A673 (cell line): ENCODE measurements around the gene NELFE.

Experiments
- EZH2 ChIP-seq: fragments of 200-600 bp; sonication (generic); IDR thresholded peaks from 2 replicates; pipeline ENCODE4 v1.6.1; 2017; ENCODE audit warnings: borderline replicate concordance, low read depth, mild to moderate bottlenecking, mixed read lengths, antibody characterized with exemption, low read length; ENCODE audit not compliant: poor library complexity, severe bottlenecking
- TF ChIP-seq, protein P1 (sequence below): fragments of 300-800, 200-600 bp; sonication (generic); conservative IDR thresholded peaks from 2 replicates; pipeline ENCODE4 v1.5.1; 2017; ENCODE audit warnings: low read depth, mild to moderate bottlenecking, antibody characterized with exemption, low read length, moderate library complexity, mixed read lengths

DNA sequence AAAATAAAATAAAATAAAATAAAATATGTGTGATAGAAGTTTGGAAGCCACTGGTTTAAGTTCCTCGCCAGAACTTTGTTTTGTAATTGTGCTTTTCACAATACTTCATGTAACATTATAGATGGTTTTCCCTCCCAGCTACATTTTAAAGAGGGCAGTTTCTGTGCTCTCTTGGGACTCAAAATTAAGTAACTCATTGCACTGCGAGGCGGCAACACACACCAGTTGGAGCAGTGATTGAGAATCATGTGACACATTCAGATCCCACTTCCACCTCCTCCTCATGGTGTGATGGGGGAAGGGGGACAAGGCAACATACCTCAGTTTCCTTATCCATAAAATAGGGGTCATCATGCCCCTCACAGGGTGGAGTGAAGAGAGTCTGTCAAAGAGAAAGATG lies 23.8 kb downstream of the NELFE start:
- TF ChIP-seq, protein P1, sequence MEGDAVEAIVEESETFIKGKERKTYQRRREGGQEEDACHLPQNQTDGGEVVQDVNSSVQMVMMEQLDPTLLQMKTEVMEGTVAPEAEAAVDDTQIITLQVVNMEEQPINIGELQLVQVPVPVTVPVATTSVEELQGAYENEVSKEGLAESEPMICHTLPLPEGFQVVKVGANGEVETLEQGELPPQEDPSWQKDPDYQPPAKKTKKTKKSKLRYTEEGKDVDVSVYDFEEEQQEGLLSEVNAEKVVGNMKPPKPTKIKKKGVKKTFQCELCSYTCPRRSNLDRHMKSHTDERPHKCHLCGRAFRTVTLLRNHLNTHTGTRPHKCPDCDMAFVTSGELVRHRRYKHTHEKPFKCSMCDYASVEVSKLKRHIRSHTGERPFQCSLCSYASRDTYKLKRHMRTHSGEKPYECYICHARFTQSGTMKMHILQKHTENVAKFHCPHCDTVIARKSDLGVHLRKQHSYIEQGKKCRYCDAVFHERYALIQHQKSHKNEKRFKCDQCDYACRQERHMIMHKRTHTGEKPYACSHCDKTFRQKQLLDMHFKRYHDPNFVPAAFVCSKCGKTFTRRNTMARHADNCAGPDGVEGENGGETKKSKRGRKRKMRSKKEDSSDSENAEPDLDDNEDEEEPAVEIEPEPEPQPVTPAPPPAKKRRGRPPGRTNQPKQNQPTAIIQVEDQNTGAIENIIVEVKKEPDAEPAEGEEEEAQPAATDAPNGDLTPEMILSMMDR: no peak
- no peak for TF ChIP-seq EZH2
